ENCODE measurements around the gene PRLR.

GRCh38 chr5:35152733-35153132, 77.6 kb downstream of the PRLR start:
- TF ChIP-seq CTCF (IDR thresholded peaks at IDR 0.05) (no peak), POLR2AphosphoS5 (IDR thresholded peaks at IDR 0.05; ENCODE audit: insufficient read depth in 1 of 2, low read depth in 1 of 2) (no peak), POLR2A (IDR thresholded peaks at IDR 0.05) (no peak)
